Left kidney (tissue), 2 donors: ENCODE measurements around the gene NPIPA5. TPM values are rescaled to one million over a fixed set of nuclear protein-coding genes. Genes with fewer than 3 reads are reported as not detected.
"Not testable (repeated sequence)": the region's sequence is repeated elsewhere in the genome, so short reads cannot be mapped to it uniquely, and the experiment has no call there.

Experiments used
- DNase-seq: peaks from one replicate; pipeline ENCODE4 v3.0.0-alpha.2; 2013
- polyA plus RNA-seq: library from polyadenylated mRNA; unstranded; fragments of 120-200 nt; gene quantifications from one replicate; pipeline ENCODE4 v1.2.1, GENCODE V29; 2013; ENCODE audit not compliant: insufficient read length

NPIPA5 gene
- polyA plus RNA-seq, 1 donor: 49.4 TPM

- DNase-seq: not testable (repeated sequence)
Measured at GRCh38 chr16:15393025-15393424, 14.9 kb upstream of the NPIPA5 start.

- DNase-seq: not testable (repeated sequence)
Measured at GRCh38 chr16:15389916-15390315, 11.8 kb upstream of the NPIPA5 start.

- not testable (repeated sequence) for DNase-seq
Measured at GRCh38 chr16:15388060-15388459, 10.0 kb upstream of the NPIPA5 start.

GRCh38 chr16:15382810-15383209, 4.7 kb upstream of the NPIPA5 start:
- not testable (repeated sequence) for DNase-seq

- not testable (repeated sequence) for DNase-seq
Measured at GRCh38 chr16:15357495-15357894, 20.6 kb downstream of the NPIPA5 start.

GRCh38 chr16:15354846-15355245, 23.2 kb downstream of the NPIPA5 start:
- not testable (repeated sequence) for DNase-seq

GRCh38 chr16:15352852-15353251, 25.2 kb downstream of the NPIPA5 start:
- DNase-seq: not testable (repeated sequence)

- DNase-seq: not testable (repeated sequence)
Measured at GRCh38 chr16:15351745-15352144, 26.3 kb downstream of the NPIPA5 start.

GRCh38 chr16:15351251-15351650, 26.8 kb downstream of the NPIPA5 start:
- not testable (repeated sequence) for DNase-seq

- not testable (repeated sequence) for DNase-seq
Measured at GRCh38 chr16:15348721-15349120, 29.4 kb downstream of the NPIPA5 start.

GRCh38 chr16:15342337-15342736, 35.8 kb downstream of the NPIPA5 start:
- DNase-seq: not testable (repeated sequence)

- not testable (repeated sequence) for DNase-seq
Measured at GRCh38 chr16:15338986-15339385, 39.1 kb downstream of the NPIPA5 start.

- not testable (repeated sequence) for DNase-seq
Measured at GRCh38 chr16:15337974-15338605, 40.0 kb downstream of the NPIPA5 start.

GRCh38 chr16:15335609-15336008, 42.5 kb downstream of the NPIPA5 start:
- not testable (repeated sequence) for DNase-seq

GRCh38 chr16:15333969-15334368, 44.1 kb downstream of the NPIPA5 start:
- not testable (repeated sequence) for DNase-seq

- not testable (repeated sequence) for DNase-seq
Measured at GRCh38 chr16:15330978-15331377, 47.1 kb downstream of the NPIPA5 start.

- DNase-seq: not testable (repeated sequence)
Measured at GRCh38 chr16:15324954-15325353, 53.1 kb downstream of the NPIPA5 start.

- DNase-seq: not testable (repeated sequence)
Measured at GRCh38 chr16:15323373-15323772, 54.7 kb downstream of the NPIPA5 start.

GRCh38 chr16:15321221-15321620, 56.9 kb downstream of the NPIPA5 start:
- not testable (repeated sequence) for DNase-seq

- DNase-seq: not testable (repeated sequence)
Measured at GRCh38 chr16:15314562-15314961, 63.5 kb downstream of the NPIPA5 start.
